Measurements from ENCODE around the gene EIF4G3.
"Not testable (repeated sequence)": the region's sequence is repeated elsewhere in the genome, so short reads cannot be mapped to it uniquely, and the experiment has no call there.

EIF4G3 gene

GRCh38 chr1:21065851-21066250 lies 110.8 kb downstream of the EIF4G3 start:
- no peak for DNase-seq (ENCODE audit: low read depth)

- no peak for DNase-seq (ENCODE audit: low read depth)
Measured at GRCh38 chr1:21064057-21064456, 112.6 kb downstream of the EIF4G3 start.

GRCh38 chr1:21060523-21060922 lies 116.2 kb downstream of the EIF4G3 start:
- no peak for DNase-seq (ENCODE audit: low read depth)

GRCh38 chr1:21059021-21059420 lies 117.7 kb downstream of the EIF4G3 start:
- no peak for DNase-seq (ENCODE audit: low read depth)

GRCh38 chr1:21058035-21058793 lies 118.5 kb downstream of the EIF4G3 start:
- DNase-seq (ENCODE audit: low read depth), result no peak

- not testable (repeated sequence) for DNase-seq (ENCODE audit: low read depth)
Measured at GRCh38 chr1:21053189-21053928, 123.3 kb downstream of the EIF4G3 start.

GRCh38 chr1:21052034-21052433 lies 124.7 kb downstream of the EIF4G3 start:
- no peak for DNase-seq (ENCODE audit: low read depth)

GRCh38 chr1:21051177-21051825 lies 125.4 kb downstream of the EIF4G3 start:
- no peak for DNase-seq (ENCODE audit: low read depth)

GRCh38 chr1:21050031-21050430 lies 126.7 kb downstream of the EIF4G3 start:
- DNase-seq (ENCODE audit: low read depth), result no peak

GRCh38 chr1:21048462-21048861 lies 128.2 kb downstream of the EIF4G3 start:
- no peak for DNase-seq (ENCODE audit: low read depth)

GRCh38 chr1:21046132-21046531 lies 130.6 kb downstream of the EIF4G3 start:
- no peak for DNase-seq (ENCODE audit: low read depth)

GRCh38 chr1:21045351-21045750 lies 131.3 kb downstream of the EIF4G3 start:
- DNase-seq (ENCODE audit: low read depth), result no peak

GRCh38 chr1:21042929-21043605 lies 133.6 kb downstream of the EIF4G3 start:
- DNase-seq (ENCODE audit: low read depth), result no peak

GRCh38 chr1:21041541-21041940 lies 135.2 kb downstream of the EIF4G3 start:
- no peak for DNase-seq (ENCODE audit: low read depth)

- no peak for DNase-seq (ENCODE audit: low read depth)
Measured at GRCh38 chr1:21037091-21037490, 139.6 kb downstream of the EIF4G3 start.

- no peak for DNase-seq (ENCODE audit: low read depth)
Measured at GRCh38 chr1:21035794-21036193, 140.9 kb downstream of the EIF4G3 start.

GRCh38 chr1:21034725-21035628 lies 141.7 kb downstream of the EIF4G3 start:
- DNase-seq (ENCODE audit: low read depth), result no peak

- no peak for DNase-seq (ENCODE audit: low read depth)
Measured at GRCh38 chr1:21032741-21033140, 144.0 kb downstream of the EIF4G3 start.

- no peak for DNase-seq (ENCODE audit: low read depth)
Measured at GRCh38 chr1:21030181-21030580, 146.5 kb downstream of the EIF4G3 start.

- no peak for DNase-seq (ENCODE audit: low read depth)
Measured at GRCh38 chr1:21028520-21029145, 148.1 kb downstream of the EIF4G3 start.

- DNase-seq (ENCODE audit: low read depth), result no peak
Measured at GRCh38 chr1:21027805-21028204, 148.9 kb downstream of the EIF4G3 start.

Data from stimulated activated CD8-positive, alpha-beta memory T cell treated with anti-CD3 and anti-CD28 coated beads, Interleukin-15, amount 100 ng/mL, for 1 hour (primary cell).